ENCODE results near the gene TM6SF1.

DNA sequence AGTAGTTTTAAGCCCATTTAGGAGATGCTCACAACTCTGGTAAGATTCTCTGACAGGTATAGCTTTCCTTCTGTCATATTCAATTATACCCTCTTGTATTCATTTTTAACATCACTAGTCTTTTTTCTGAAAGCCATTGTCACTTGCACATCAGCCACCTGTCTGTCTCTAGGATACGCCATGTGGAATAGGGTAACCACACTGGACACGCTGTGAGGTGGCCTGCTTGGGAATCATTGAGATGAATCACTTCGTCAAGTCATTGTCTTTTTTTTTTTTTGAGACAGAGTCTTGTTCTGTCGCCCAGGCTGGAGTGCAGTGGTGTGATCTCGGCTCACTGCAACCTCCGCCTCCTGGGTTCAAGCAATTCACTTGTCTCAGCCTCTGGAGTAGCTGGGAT is 7.4 kb downstream of the TM6SF1 start:
- TF ChIP-seq, protein P1, sequence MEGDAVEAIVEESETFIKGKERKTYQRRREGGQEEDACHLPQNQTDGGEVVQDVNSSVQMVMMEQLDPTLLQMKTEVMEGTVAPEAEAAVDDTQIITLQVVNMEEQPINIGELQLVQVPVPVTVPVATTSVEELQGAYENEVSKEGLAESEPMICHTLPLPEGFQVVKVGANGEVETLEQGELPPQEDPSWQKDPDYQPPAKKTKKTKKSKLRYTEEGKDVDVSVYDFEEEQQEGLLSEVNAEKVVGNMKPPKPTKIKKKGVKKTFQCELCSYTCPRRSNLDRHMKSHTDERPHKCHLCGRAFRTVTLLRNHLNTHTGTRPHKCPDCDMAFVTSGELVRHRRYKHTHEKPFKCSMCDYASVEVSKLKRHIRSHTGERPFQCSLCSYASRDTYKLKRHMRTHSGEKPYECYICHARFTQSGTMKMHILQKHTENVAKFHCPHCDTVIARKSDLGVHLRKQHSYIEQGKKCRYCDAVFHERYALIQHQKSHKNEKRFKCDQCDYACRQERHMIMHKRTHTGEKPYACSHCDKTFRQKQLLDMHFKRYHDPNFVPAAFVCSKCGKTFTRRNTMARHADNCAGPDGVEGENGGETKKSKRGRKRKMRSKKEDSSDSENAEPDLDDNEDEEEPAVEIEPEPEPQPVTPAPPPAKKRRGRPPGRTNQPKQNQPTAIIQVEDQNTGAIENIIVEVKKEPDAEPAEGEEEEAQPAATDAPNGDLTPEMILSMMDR (conservative IDR thresholded peaks at IDR 0.05; ENCODE audit: low read depth, low read length) = no peak
- no peak for TF ChIP-seq EZH2phosphoT487 (IDR thresholded peaks at IDR 0.05; ENCODE audit: borderline replicate concordance, low read length)

All from PC-3 (cell line).